Smooth muscle cell of the brain vasculature (primary cell): ENCODE measurements around the gene ARHGEF1.

Source experiments
- DNase-seq: peaks from one replicate; pipeline ENCODE4 v3.0.0-alpha.2; 2012; ENCODE audit warnings: low read depth, low spot score

ARHGEF1 gene

GRCh38 chr19:41883821-41884733, 1.1 kb downstream of the ARHGEF1 start:
- DNase-seq = peak; percentile 83

- no peak for DNase-seq
Measured at GRCh38 chr19:41886761-41887710, 4.1 kb downstream of the ARHGEF1 start.

DNA sequence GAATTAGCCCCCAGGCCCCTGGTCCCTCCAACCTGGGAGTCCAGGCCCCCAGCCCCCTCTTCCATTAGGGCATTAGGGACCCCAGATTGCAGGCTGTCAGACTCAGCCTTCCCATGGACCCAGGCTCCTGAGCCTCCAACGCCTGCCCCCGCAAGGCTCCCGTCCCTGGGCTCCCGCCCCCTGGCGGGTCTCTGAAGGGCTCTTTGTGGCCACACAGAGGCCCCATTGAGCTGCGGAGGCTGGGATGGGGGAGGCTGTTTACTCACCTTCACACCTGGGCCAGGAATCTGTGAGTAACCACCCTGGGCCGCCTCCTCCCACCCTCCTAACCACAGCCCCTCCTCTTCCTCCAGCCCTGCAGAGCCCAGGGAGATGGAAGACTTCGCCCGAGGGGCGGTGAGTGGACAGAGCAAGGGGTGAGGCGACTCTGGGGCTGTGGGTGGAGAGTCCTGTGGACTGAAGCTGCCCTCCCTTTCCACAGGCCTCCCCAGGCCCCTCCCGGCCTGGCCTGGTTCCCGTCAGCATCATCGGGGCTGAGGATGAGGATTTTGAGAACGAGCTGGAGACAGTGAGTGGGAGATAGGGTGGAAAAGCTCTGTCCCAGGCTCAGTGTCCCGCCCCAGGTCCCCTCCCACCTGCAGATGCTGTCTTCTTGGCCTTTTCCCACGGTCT, 4.9 kb downstream of the ARHGEF1 start:
- no peak for DNase-seq

- DNase-seq = no peak
Measured at GRCh38 chr19:41888926-41889325, 5.9 kb downstream of the ARHGEF1 start.

DNA sequence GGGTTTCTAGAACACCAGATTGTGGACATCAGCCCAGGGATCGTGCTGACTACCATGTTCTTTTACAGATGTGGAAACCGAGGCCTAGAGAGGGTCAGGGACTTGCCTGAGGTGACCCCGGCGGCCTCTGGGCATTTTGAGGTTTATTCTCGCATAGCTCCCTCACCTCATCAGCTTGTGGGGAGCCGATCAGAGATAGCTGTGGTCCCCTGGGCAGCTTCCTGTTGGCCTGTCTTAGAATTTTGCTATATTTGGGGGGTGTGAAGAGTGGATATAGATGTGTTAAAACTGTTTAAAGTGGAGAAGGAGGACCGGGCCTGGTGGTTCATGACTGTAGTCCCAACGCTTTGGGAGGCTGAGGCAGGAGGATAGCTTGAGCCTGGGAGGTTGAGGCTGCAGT, 6.9 kb downstream of the ARHGEF1 start:
- no peak for DNase-seq

DNA sequence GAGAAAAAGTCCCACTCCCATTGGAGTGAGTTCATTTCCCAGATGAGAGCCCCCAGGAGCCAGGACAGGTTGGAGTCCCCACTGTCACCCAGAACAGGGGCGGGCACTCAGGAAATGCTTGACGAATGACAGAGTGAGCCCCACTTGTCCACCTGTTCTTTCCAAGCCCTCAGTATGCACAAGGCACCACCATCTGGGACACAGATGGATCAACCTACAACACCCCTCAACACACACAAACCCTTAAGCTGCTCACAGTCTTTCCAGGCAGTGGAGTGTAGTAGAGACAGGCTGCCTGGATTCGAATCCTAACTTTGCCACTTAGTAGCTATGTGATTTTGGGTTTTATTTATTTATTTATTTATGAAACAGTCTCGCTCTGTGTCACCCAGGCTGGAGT, 8.0 kb downstream of the ARHGEF1 start:
- no peak for DNase-seq

DNA sequence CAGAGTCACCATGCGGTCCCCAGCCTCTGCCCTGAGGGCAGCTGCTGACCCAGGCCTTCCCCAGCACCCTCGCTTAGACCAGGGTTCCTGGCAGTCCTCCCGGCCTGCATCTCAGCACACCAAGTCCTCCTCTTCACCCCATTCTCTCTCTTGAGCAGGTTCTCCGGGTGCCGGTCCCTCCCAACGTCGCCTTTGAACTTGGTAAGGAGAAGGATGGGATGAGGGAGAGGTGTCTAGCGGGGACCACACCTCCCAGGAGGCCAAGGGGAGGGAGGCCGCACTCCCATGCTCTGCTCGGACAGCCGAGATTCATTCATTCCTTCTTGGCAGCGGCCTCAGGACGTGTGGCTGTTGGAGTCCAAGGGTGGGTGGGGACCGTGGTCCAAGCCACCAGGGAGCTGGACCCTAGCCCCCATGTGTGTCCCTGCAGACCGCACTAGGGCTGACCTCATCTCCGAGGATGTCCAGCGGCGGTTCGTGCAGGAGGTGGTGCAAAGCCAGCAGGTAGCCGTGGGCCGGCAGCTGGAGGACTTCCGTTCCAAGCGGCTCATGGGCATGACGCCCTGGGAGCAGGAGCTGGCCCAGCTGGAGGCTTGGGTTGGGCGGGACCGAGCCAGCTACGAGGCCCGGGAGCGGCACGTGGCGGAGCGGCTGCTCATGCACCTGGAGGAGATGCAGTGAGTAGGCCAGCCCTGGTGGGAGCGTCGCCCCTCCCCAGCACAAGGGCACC, 9.4 kb downstream of the ARHGEF1 start:
- no peak for DNase-seq

DNA sequence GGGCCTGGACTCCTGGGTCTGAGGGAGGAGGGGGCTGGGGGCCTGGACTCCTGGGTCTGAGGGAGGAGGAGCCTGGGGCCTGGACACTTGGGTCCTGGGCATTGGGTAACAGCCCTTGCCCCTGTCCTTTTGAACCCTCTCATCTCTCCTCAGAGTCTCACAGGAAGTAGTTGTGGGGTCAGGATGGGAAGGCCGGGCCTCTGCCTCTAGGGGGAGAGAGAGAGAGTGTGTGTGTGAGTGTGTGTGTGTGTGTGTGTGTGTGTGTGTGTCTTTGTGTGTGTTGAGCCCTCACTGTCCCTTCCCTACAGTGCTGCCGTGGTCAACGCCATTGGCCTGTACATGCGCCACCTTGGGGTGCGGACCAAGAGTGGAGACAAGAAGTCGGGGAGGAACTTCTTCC, 10.9 kb downstream of the ARHGEF1 start:
- DNase-seq = no peak

- no peak for DNase-seq
Measured at GRCh38 chr19:41894350-41894749, 11.4 kb downstream of the ARHGEF1 start.

DNA sequence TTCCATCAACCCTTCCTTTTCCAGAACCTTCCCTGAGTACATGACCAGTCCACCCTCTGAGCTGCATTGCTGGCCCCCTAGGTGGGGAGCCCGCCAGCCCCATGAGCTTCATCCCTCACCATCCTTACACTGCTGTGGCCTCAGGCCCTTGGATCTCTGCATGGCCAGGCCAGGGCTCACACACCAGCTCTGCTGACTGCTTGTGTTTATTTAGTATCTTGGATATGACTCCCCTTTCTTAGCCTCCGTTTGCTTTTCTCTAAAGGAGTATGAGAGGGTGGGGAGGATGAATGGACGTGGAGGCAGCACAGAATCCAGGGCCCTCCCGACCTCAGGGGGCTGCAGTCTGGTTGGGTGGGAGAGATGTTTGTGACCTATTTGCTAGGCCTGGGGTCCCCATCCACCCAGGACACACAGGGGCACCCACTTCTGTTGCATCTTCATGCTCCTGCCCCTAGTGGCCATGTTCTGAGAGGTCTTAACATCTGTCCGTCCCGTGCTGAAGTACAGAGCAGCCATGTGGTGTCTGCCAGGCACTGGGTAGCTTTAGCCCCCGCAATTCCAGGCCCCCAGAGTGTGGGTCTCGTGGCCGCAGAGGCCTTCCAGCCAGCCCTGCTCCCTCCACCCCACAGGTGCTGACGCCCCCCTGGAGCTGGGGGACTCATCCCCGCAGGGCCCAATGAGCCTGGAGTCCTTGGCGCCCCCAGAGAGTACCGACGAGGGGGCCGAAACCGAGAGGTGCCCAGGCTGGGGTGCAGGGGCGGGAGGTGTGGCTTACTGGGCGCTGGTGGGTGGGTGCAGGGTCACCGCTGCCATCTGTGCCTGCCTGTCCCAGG, 13.0 kb downstream of the ARHGEF1 start:
- DNase-seq = no peak

DNA sequence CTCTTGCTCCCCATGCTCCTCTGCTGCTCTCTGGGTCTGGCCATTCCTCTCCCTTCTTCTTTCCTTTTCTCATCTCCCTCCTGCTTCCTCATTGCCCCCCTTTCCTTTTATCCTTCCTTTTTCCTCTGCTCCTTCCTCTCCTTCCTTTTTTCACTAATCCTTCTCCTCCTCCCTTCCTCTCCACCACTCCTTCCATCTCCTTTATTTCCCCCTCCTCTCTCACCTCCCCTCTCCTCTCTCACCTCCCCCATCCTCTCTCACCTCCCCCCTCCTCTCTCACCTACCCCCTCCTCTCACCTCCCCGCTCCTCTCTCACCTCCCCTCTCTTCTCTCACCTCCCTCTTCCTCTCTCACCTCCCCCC, 13.6 kb downstream of the ARHGEF1 start:
- no peak for DNase-seq

DNA sequence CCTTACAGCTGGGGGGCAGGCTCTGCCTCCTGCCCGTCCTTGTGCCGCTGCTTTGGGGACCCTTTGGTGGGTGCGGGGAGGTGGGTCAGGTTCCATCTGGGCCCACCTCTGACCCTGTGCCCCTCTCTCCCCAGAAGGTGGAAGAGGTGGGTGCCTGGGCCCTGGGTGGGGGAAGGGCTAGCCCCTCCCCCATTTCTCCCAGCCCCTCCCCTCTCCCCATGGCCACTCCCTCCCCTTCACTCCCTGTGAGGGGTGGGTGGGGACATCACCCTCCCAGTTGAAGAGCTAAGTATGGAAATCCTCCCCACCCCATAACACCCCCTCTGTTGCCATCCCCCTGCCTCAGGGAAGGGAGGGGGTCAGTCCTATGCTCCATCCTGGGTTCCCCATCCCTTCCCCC, 14.2 kb downstream of the ARHGEF1 start:
- DNase-seq = no peak

GRCh38 chr19:41897820-41898219, 14.8 kb downstream of the ARHGEF1 start:
- DNase-seq = no peak

GRCh38 chr19:41898235-41898634, 15.3 kb downstream of the ARHGEF1 start:
- DNase-seq = no peak

GRCh38 chr19:41901707-41902360, 18.9 kb downstream of the ARHGEF1 start:
- DNase-seq = no peak

- no peak for DNase-seq
Measured at GRCh38 chr19:41902594-41902993, 19.6 kb downstream of the ARHGEF1 start.

DNA sequence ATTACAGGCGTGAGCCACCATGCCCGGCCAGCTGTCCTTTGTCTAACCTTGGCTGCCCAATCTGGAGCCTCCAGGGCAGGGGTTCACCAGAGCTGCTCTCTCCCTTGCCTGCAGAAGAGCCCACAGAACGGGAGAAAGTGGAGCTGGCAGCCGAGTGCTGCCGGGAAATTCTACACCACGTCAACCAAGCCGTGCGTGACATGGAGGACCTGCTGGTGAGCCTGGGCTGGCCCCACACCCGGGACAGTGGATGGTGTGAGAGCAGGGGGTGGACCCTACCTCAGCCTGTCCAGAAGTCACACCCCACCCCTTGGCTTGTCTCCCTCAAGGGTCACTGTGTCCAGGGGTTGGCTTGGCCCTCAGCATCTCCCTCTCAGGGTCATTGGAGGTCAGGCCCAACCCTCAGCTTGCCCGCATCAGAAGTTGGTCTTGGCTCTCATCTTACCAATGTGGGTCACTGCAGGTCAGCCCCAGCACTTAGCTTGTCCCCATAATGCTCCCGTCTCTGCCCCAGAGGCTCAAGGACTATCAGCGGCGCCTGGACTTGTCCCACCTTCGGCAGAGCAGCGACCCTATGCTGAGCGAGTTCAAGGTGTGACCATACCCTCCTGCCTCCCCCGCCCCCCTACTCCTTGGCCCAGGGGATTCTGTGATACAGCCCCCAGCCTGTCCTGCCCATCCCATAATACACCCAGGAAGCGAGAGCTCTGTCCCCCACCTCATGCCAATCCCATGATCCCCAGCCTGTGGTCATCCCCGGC, 20.4 kb downstream of the ARHGEF1 start:
- no peak for DNase-seq

DNA sequence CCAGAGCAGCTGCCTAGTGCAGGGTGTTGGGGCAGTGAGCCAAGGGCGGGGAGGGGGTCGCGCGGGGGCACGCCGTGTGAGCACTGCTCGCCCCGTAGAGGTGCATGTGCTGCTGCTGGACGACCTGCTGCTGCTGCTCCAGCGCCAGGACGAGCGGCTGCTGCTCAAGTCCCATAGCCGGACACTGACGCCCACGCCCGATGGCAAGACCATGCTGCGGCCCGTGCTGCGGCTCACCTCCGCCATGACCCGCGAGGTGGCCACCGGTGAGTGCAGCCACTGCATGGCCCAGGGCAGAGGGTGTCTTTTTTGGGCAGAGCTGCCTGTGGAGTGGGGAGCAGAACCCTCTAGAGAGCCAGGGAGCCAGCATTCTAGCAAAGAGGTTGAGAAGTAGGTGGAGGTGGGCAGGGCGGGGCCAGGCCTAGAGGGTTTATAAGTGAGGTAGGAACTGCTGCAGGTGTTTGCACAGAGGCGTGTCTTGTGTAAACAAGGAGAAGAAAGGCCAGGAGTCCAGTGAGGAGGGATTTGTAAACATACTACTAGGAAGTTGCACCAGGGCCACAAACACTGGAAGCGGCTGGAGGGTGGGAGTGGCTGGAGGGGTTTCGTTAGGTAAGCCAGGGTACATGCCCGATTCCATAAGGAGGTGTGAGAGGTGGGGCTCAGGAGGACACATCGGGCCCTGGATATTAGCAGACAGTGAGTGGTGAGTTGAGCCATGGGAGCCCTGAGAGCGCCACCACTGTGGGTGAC, 21.3 kb downstream of the ARHGEF1 start:
- DNase-seq = no peak
